ENCODE data around the gene DLGAP1. TPM values are rescaled to one million over a fixed set of nuclear protein-coding genes. Genes with fewer than 3 reads are reported as not detected.

The DLGAP1 gene
- total RNA-seq, 1 experiment from 2014 or later: not detected

- DNase-seq (ENCODE audit: low read depth): no peak
These were observed 635.1 kb downstream of the DLGAP1 start for GRCh38 chr18:3819961-3820360.

- peak; percentile 63 for DNase-seq (ENCODE audit: low read depth)
These were observed 638.3 kb downstream of the DLGAP1 start for GRCh38 chr18:3816610-3817363.

GRCh38 chr18:3815991-3816390 lies 639.1 kb downstream of the DLGAP1 start:
- no peak for DNase-seq (ENCODE audit: low read depth)

- no peak for DNase-seq (ENCODE audit: low read depth)
These were observed 640.3 kb downstream of the DLGAP1 start for GRCh38 chr18:3814816-3815215.

- DNase-seq (ENCODE audit: low read depth): no peak
These were observed 644.8 kb downstream of the DLGAP1 start for GRCh38 chr18:3810296-3810695.

GRCh38 chr18:3808985-3809780 lies 645.9 kb downstream of the DLGAP1 start:
- no peak for DNase-seq (ENCODE audit: low read depth)

GRCh38 chr18:3806656-3807055 lies 648.5 kb downstream of the DLGAP1 start:
- no peak for DNase-seq (ENCODE audit: low read depth)

- DNase-seq (ENCODE audit: low read depth): no peak
These were observed 650.8 kb downstream of the DLGAP1 start for GRCh38 chr18:3804336-3804735.

- DNase-seq (ENCODE audit: low read depth): no peak
These were observed 651.8 kb downstream of the DLGAP1 start for GRCh38 chr18:3803350-3803749.

- DNase-seq (ENCODE audit: low read depth): peak; percentile 10
These were observed 655.6 kb downstream of the DLGAP1 start for GRCh38 chr18:3799515-3799914.

GRCh38 chr18:3798032-3798431 lies 657.1 kb downstream of the DLGAP1 start:
- DNase-seq (ENCODE audit: low read depth): no peak

- DNase-seq (ENCODE audit: low read depth): no peak
These were observed 658.7 kb downstream of the DLGAP1 start for GRCh38 chr18:3796434-3796833.

- peak; percentile 89 for DNase-seq (ENCODE audit: low read depth)
These were observed 660.4 kb downstream of the DLGAP1 start for GRCh38 chr18:3794537-3795348.

- peak; percentile 9 for DNase-seq (ENCODE audit: low read depth)
These were observed 661.6 kb downstream of the DLGAP1 start for GRCh38 chr18:3793545-3793944.

GRCh38 chr18:3793111-3793510 lies 662.0 kb downstream of the DLGAP1 start:
- no peak for DNase-seq (ENCODE audit: low read depth)

GRCh38 chr18:3792711-3793110 lies 662.4 kb downstream of the DLGAP1 start:
- DNase-seq (ENCODE audit: low read depth): no peak

GRCh38 chr18:3791238-3791637 lies 663.9 kb downstream of the DLGAP1 start:
- no peak for DNase-seq (ENCODE audit: low read depth)

- peak; percentile 42 for DNase-seq (ENCODE audit: low read depth)
These were observed 664.4 kb downstream of the DLGAP1 start for GRCh38 chr18:3790703-3791102.

GRCh38 chr18:3789525-3789924 lies 665.6 kb downstream of the DLGAP1 start:
- DNase-seq (ENCODE audit: low read depth): no peak

GRCh38 chr18:3784949-3785348 lies 670.2 kb downstream of the DLGAP1 start:
- no peak for DNase-seq (ENCODE audit: low read depth)

GRCh38 chr18:3782901-3783300 lies 672.2 kb downstream of the DLGAP1 start:
- no peak for DNase-seq (ENCODE audit: low read depth)

- DNase-seq (ENCODE audit: low read depth): no peak
These were observed 677.4 kb downstream of the DLGAP1 start for GRCh38 chr18:3777719-3778118.
